D341Med (cell line): ENCODE data around the gene EMX1.
A peak's percentile ranks its signal among the peaks of the same experiment; 100 is the strongest.
"Not testable (repeated sequence)": the region's sequence is repeated elsewhere in the genome, so short reads cannot be mapped to it uniquely, and the experiment has no call there.

ENCODE experiments used
- DNase-seq: peaks from one replicate; pipeline ENCODE4 v3.0.0; 2012; ENCODE audit warnings: low spot score

The EMX1 gene

DNA sequence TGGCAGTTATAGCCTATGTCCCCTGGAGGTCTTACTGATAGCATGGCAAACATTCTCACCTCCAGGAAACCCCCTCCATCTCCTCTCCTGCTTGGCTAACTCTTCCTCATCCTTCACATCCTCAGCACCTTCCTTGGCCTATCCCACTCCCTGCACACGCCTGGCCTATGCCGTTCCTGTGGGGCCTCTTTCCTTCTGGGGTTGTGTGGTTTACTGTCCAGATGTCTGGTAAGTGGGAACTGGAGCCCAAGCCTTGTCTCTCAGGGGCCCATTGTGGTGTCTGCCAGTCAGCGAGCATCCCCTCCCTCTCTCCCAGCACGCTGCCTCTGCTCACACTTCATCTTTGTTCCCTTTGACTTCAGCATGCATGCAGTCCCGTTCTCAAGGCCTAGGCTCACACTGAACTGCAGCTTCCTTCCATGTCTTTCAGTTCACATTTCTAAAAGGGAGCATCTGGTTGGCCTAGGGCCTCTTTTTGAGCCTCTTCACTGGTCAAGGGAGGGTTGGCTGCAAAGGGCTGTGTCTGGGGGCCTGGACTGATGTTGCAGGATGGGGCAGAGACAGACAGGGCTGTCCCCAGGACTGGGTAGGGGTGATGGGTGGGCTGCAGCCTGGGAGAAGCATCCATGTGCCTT is 17.0 kb upstream of the EMX1 start:
- no peak for DNase-seq

DNA sequence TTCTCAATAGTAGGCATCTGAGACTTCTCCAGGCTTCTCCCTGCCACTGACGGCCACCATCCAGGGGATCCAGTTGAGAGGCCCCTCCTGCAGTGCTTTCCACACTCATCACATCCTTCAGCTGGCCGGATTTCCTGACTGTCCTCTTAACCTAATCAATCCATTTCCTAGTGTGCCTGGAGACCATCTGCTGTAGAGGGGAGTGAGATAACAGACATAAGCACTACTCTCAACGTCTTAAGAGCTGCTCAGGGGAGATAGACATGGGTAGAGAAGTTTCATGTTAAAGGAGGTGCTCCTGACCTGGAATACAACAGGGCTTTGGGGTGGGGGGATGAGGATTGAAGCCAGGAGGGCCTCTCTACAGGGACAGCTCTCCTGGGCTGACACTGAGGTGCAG is 15.9 kb upstream of the EMX1 start:
- DNase-seq, result no peak

DNA sequence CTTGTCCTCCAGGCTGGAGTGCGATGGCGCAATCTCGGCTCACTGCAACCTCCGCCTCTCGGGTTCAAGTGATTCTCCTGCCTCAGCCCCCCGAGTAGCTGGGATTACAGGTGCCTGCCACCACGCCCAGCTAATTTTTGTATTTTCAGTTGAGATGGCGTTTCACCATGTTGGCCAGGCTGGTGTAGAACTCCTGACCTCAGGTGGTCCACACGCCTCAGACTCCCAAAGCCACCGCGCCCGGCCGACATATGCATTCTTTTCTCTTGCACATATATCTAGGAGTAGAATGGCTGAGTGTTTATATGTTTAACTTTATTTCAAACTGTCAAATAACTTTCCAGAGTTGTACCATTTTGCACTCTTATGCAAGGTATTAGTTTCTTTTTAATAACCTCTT is 9.9 kb upstream of the EMX1 start:
- DNase-seq, result not testable (repeated sequence)

DNA sequence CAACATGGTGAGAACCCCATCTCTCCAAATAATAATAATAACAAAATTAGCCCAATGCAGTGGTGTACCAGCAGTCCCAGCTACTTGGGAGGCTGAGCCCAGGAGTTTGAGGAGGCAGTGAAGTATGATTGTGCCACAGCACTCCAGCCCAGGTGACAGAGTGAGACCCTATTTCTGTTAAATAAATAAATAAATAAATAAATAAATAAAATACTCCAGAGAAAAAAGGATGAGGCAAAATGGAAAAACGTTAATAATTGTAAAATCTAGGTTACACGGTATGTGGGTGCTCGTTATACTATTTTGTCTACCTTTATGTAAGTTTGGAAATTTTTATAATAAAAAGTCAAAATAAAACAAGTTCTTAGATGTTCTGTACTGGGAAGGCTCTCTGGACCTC is 8.6 kb upstream of the EMX1 start:
- DNase-seq, result no peak

DNA sequence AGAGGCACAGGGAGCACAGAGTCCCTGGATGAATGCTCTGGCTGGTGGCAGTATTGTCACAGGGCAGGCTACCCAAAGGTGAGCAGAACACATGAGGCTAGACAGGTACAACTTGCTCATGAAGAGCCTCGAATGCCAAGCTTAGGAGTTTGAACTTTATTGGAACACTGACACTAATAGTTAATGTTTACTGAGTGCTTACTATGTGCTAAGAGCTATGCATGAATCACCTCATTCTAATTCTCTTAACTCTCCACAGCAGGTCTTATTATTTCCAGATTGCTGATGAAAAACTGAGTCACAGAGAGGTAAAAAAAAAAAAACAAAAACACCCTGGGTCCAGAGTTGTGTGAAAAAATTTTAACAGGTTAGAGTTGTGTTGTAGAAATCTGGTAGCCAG is 6.1 kb upstream of the EMX1 start:
- DNase-seq, result no peak

DNA sequence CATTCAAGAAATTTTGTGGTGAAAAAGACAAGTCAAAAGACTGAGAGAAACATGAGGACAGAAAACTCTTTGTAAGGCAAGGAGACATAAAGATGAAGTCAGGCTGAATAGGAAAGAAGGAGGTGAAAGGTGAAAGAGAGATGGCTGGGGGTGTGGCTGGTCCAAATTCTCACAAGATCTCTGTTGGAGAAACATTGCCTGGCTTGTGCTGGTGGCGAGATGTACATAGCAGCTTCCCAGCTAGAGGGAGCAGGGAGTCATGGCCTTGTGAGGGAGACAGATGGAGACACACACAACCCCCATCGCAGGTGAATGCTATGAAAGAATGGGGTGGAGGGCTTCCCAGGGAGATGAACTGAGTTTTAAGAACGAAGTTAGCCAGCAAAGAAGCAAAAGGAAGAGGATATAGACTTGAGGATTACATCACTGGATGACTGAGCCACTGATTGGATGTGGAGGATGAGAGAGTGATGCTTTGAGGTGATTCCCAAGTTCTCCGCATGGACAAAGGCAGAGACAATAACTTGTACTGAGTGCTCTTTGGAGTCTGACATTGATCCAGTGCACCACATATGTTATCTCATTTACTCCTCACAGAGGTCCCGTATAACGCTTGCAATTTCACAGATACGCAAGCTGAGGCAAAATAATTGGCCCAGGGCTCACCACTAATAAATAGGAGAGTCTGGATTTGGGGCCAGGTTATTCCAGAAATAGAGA is 3.7 kb upstream of the EMX1 start:
- no peak for DNase-seq

DNA sequence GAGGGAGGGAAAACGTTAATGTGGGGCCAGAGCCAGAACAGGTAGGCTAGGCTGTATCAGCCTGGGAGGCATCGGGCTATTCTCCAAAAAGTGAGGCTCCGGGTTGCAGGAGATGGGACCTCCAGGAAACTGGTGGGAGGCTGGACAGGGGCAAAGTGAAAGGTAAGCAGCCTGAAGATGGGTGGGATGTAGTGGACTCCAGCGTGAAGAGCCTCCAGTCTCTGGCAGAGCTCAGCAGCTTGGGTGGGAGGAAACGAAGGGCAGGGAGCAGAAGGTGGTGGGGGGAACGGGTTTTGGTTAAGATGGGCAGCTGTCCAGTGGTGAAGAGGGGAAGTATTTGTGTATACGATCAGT is 3.1 kb upstream of the EMX1 start:
- no peak for DNase-seq

DNA sequence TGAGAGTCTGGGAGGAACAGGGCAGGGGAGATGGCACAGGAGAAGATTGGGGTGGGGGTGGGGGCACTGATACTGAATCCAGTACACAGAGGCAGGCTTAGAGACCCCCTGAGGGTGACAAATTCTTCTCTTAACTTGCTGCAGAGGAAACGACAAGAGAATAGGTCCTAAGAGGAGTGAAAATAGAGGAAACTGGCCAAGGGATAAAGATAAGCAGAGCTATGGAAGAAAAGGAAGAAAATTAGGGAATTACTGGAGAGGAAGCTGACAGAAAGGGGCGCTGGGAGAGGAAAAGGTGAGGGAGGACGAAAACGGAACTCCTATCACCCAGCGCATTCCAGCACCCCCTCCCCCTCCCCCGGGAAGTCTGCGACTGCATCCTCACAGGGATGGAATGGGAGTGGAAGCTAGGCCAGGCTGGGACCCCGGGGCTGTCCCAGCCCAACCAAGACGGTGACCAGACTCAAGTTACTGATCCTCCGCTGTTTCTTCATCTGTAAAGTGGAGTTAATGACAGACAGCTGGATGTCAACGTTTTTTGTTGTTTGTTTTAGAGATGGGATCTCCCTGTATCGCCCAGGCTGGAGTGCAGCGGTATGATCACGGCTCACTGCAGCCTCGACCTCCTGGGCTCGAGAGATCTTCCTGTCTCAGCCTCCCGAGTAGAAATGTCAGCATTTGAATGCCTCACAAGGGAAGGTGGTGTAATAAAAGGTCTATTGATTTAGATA is 2.6 kb upstream of the EMX1 start:
- no peak for DNase-seq

DNA sequence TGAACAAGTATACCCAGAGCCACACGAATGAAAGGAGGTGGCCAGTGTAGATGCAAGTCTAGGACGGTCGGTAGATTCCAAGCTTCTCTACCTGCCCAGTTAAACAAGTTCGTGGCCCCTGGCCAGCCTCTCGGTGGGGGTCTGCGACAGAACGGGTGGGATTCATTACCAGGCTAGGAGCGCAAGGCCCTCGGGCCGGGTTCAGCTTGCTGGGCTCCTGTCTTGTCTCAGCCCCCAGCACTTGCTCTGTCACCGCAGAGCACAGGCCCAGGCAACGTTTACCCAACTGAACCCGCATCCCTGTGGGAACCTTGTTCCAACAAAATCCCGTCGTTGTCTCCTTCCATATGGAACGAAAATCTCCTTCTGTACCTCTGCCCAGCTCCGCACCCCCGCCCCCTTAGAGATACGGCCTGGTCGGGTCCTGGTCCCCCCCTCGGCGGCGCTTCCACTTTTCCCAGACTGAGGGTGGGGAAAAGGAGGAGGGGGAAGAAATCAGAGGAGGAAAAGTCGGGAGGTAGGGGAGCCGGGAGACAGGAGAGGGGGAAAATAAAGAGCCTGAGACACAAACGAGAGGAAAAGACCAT is 1.9 kb upstream of the EMX1 start:
- no peak for DNase-seq

DNA sequence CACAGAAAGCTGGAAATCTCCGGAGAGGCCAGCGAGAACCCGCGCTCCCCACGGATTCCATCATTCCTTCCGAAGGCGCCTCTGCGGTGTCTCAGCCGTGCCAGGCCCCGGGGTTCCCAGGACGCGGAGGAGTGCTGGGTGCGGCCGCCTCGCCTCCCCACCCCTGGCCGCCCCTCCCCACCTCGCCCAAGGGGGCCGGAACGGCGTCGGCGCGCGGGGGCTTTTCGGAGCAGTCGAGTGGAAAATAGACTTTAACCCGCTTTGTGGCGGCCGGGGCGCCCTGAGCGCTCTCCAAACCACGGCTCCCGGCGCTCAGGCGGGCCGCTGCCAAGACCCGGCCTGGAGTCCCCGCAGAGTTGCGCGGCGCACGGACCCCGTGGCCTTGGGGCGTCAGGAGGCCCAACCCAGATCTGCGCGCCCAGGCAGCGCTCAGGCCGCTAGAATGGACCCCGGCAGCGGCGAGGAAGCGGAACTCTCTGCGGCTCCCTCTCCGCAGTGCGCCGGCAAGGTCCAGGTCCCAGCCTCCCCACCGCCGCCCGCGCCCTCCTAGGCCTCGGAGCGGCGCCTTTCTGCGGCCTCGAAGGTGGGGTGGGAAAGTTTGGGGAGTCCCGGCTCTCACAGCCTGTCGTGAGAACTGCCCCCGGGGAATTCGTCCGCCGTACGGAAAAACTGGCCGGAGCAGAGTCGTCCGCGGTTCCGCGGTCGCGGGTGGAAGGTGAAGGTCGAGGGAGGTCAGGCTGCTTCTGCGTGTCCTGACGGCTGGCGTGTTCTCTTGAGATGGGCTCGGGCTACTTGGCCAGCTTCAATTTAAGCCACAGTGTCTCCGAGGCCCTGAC is 1.2 kb upstream of the EMX1 start:
- DNase-seq, result peak; percentile 85

DNA sequence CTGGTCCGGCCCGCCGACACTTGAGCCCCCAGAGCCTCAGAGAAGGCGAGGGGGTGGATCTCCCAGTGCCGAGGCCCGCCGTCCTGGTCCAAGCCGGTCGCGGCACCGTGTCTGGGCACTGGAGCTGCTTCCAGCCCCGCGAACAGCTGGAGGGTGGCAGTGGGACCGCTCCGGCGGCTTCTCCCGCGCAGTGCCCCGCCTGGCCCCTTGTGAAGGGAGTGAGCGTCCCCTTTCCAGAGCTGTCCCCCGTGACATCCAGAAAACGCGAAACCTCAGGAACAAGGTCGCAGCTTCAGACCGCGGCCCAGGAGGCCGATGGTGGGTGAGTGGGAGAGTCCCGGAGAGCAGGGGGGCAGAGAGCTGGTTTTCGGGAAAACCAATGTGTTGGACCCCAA is 579 bp upstream of the EMX1 start:
- peak; percentile 37 for DNase-seq

DNA sequence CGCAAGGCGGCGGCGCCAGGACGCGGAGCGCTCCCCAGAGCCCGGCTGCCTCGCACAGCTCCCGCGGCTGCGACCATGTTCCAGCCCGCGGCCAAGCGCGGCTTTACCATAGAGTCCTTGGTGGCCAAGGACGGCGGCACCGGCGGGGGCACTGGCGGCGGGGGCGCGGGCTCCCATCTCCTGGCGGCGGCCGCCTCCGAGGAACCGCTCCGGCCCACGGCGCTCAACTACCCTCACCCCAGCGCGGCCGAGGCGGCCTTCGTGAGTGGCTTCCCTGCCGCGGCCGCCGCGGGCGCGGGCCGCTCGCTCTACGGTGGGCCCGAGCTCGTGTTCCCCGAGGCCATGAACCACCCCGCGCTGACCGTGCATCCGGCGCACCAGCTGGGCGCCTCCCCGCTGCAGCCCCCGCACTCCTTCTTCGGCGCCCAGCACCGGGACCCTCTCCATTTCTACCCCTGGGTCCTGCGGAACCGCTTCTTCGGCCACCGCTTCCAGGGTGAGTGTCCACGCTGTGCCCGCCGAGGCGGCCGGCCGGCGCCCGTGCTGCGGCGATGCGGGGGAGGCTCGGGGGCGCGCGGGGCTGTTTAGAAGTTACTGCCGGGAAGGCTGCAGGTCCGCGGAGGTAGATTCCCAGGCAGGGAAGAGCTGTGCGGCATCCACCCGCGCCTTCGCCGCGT is 696 bp downstream of the EMX1 start:
- peak; percentile 65 for DNase-seq

DNA sequence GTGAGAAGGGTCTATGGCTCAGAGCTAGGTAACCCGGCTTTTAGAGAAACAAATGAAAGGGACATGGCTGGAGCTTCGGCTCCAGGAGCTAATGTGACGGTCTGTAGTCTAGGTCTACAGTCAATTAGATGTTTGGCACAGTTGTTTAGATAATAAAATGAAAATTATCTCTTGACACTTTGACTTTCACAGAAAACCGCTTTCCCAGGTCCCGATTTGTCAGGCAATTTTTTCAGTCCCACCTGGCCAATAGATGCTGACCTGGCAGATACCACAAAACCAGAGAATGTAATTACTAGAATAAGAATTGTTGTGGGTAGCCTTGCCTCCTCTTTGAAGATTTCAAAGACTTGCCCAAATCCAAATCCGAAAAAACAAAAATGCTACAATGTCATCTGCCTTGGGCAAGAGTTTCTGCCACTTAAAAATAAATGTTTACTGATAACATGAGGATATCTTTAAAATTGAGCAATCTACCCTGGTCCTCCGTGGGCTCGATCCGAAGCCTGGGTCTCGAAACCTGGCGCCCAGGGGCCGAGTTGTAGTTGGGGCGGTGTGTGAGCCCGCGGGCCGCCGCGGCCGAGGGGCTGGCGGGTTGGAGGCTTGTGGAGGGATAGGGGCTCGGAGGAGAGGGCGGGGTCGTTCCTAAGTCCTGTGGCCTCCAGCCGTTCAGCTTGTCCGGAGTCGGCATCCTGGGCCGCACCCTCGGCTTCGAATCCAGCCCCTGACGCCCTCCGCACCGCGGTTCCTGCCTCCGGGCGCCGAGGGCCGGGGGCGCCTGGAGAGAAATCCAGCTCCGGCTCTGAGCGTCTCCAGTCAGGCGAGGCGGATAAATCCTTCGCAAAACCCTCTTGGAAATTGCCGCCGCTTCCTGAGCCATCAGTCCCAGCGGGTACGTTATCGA is 2.3 kb downstream of the EMX1 start:
- DNase-seq, result peak; percentile 66

DNA sequence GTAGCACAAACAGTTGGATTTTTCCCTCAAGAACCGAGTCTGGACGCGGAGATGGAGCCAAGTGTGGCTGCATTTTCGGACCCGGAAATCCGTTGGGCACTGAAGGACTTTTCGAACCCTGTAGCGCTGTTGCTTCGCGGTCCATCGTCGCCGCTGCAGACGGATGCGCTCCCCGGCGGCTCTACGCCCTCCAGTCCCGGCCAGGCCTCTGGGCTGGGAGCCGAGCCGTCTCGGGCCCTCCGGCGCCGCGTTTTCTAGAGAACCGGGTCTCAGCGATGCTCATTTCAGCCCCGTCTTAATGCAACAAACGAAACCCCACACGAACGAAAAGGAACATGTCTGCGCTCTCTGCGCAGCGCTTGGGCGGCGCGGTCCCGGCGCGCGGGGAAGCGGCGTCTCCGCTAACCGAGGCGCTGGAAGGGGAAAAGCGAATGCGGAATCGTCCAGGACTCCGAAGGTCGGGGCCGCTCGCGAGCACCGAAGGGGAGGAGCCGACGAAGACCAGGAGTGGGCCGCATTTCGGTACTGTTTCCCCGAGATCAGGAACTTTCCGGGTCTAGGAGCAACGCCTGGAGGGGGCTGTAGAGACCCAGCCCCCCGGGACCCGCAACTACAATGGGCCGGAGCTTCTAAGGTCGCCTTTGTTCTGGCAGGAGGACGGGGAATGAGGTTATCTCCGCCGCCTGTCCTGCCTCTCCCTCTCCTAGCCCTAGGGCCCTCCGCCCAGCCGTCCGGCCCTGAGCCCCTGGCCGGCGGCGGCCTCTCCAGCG is 3.2 kb downstream of the EMX1 start:
- DNase-seq, result peak; percentile 66

DNA sequence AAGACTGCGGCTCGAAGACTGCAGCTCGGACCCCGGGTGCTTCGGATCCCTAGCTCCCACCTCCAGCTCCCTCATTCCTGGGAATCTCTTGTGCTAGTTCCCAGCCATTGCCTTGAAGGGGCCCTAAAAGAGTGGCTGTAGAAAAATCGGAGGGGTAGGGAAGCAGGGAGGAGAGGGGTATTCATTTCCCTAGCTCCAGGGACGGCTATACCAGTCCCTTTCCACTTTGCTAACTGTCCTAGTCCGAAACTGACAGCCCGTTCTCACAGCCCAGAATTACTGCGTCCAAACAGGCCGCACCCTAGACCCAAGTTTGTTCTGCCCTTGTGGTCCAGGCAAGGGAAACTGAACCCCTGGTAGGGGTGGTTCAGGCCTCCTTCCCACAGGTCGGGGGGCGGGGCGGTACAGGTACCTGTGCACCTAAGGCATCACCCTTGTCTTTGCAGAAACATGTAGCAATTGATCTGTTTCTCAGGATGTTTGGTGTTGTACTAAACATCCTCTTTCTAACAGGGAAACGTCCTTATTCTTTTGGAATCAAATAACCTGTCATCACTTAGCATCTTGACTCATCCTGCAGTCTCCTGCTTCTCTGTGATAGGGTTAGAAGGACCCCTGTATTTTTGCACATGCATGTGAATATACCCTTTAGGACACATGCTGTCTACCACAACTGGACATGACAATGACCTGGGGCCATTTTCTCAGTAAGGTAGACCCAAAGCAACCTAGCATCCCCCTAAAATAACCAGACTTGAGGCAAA is 4.0 kb downstream of the EMX1 start:
- DNase-seq, result peak; percentile 15

DNA sequence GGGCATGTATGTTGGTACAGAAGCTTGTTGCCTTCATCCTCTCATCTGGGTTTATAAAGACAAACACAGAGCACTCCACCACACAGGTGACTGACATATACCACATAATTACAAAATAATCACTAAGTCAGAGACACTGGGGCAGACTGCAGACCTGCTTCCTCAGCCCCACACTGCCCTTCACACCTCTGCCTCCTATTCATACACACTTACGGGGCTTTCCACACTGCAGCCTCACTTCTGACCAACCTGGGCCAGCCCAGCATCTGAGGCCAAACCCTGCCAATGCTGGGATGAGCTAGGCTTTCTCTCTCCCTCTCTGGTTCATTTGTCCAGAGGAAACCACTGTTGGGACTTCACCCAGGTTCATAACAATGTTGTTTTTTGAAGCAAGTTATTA is 4.5 kb downstream of the EMX1 start:
- peak; percentile 8 for DNase-seq

DNA sequence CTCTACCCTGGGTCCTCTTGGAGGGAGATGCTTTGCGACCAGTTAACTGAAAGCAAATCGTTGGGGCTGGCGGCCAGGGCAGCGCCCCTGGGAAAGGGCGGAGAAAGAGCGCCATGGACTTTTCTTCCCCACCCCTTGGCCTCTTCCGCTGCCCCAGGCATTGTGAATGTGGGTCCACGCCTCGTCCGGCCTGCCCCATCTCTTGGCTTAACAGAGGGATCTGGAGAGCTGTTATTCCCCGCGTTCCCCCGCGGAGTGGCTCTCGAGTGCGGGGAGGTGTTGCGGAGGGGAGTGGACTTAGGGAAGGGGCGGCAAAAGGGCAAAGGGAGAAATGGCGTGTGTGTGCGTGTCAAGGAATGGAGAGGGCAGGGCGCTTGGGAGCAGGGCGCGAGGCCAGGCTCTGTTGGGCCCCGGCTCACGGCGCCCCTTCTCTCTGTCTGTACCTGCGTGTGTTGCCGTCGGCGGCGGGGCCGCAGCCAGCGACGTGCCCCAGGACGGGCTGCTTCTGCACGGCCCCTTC is 6.6 kb downstream of the EMX1 start:
- peak; percentile 12 for DNase-seq

DNA sequence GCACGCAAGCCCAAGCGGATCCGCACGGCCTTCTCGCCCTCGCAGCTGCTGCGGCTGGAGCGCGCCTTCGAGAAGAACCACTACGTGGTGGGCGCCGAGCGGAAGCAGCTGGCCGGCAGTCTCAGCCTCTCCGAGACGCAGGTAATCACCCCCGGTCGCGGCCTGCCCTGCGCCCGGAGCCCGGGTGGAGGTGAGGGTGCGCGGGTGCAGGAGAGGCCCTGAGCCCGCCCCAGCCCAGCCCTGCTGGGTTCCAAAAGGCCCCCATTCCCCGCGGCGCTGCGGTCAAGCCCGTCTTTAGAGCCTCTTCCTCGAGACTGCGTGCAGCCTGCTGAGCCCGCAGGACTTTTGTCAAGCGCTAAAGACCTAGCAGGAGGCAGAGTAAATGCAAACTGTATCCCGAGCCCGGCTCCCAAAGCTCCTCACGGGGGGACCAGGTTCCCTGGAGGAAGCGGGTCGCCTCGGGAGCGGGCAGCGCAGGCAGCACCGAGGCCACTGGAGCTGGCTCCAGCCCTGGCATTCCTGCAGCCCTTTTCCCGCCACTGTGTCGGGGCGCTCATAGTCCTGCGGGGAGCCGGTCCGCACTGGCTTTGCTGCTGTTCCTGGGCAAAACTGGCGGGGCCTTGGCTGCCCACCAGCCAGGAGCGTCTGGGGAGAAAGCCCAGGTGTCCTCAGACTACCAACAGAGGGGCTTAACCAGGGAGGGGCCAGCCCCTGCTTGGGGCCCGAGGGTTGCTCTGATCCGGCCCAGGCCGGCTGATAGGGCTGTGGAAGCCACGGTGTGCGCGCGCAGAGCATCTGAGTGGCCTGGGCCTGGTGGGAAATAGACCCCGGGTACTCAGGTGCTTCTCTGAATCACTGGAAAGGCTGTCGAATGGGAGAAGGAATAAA is 7.3 kb downstream of the EMX1 start:
- DNase-seq, result peak; percentile 28
